GM12873 (cell line): ENCODE results near the gene NEDD8.

ENCODE experiments used
- CTCF ChIP-seq: IDR thresholded peaks from 2 replicates; pipeline ENCODE4 v1.5.1; 2012; ENCODE audit warnings: low read depth, mild to moderate bottlenecking, moderate library complexity, low read length, control low read depth; ENCODE audit not compliant: insufficient read depth; ENCODE audit errors: missing control alignments

The NEDD8 gene

GRCh38 chr14:24269910-24270536 is 37.9 kb upstream of the NEDD8 start:
- TF ChIP-seq CTCF, result no peak

- no peak for TF ChIP-seq CTCF
Measured at GRCh38 chr14:24269368-24269767, 37.2 kb upstream of the NEDD8 start.

GRCh38 chr14:24268225-24268624 is 36.1 kb upstream of the NEDD8 start:
- no peak for TF ChIP-seq CTCF

- TF ChIP-seq CTCF, result no peak
Measured at GRCh38 chr14:24267516-24267915, 35.3 kb upstream of the NEDD8 start.

- no peak for TF ChIP-seq CTCF
Measured at GRCh38 chr14:24266344-24267244, 34.4 kb upstream of the NEDD8 start.

- no peak for TF ChIP-seq CTCF
Measured at GRCh38 chr14:24264298-24264697, 32.1 kb upstream of the NEDD8 start.

GRCh38 chr14:24263848-24264247 is 31.7 kb upstream of the NEDD8 start:
- no peak for TF ChIP-seq CTCF
